Central memory CD4-positive, alpha-beta T cell (primary cell): ENCODE results near the gene TMEM9.
A peak's percentile ranks its signal among the peaks of the same experiment; 100 is the strongest.
"Not testable (repeated sequence)": the region's sequence is repeated elsewhere in the genome, so short reads cannot be mapped to it uniquely, and the experiment has no call there.

Source experiments
- DNase-seq: peaks from one replicate; pipeline ENCODE4 v3.0.0; 2022

The TMEM9 gene

DNA sequence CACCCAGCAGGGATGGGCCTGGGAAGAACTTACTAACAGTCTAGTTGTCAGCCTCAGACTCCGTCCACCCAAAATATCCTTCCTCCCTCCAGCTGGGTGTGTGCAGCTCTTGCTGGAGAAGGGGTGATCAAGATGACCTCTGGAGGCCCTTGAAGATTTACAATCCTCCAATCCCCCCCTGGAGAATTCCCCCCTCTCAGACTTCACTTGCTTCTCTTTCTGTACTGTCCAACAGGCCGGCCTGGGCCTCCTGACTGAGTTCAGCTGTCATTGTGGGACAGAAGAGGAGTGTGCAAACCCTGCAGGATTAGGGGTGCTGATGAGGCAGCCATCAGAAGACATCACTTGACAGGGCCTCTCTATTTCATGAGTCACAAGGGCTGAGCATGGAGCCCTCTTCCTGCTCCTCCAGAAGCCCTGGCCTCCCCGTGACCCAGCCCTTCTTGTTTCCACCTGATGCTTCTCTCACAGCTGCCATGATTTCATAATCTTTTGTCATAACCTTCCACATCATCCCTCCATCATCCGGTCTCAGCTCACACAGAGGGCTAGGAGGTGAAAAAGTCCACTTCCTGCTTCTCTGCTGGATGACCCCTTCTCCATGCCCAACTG is 18.8 kb upstream of the TMEM9 start:
- DNase-seq = no peak

DNA sequence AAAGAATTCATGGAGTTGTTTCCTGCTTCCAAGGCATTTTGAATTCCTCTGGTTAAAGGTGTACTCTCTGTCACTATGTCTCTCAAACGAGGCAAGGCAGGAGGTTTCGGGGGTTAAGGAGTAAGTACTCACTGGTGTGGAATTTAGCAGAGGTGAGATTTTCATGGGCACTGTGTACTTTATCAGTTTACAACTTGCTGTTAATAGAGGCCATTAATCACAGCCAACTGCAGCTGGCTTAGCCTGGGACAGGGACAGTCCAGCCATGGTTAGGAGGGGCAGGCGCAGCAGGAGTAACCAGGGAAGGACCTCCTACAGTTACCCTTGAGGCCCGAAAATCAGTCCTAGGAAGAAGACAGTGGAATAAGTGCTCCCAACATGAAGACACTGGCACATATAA is 18.1 kb upstream of the TMEM9 start:
- DNase-seq = no peak

DNA sequence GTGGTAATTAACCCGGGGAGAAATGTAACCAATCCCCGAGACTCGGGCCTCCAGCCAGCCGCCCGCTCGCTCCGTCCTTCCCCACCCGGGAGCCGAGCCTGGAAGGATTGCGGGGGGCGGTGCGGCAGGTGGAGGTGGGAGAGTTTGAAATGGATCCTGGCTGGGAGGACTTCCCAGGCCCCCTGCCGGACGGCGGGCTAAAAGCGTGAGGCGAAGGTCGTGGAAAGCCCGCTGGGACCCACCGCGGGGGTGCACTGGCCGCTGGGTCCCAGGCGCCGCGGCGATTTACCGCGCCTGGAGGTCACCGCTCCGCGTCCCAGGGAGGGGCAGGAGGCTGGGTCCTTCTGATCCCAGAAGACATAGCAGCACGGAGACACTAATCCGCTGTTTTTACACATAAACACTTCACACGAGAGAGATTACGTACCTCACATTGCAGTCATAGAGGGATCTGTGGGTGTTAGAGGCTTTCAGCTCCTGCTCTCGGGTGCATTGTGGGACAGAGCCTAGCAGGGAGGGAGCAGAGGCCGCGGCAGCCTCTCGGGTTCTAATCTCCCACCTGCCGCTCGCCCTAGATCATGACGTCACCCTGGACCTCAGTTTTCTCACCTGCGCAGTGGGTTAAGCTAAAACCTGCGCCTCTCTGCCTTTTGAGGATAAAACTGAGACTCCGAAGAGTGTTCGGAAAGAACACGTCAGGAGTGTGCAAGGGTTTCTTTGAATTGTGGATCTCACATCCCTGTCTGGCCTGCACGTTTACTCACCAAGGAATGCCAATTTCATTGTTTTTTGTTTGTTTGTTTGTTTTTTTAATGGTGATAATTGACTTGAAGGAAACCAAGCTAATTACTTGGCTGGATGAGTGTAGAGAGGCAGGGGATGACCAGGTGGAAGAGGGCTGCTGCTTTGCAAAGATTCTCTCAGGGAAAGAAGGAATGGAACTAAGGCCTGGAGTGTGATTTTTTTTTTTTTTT is 17.1 kb upstream of the TMEM9 start:
- peak; percentile 13 for DNase-seq

DNA sequence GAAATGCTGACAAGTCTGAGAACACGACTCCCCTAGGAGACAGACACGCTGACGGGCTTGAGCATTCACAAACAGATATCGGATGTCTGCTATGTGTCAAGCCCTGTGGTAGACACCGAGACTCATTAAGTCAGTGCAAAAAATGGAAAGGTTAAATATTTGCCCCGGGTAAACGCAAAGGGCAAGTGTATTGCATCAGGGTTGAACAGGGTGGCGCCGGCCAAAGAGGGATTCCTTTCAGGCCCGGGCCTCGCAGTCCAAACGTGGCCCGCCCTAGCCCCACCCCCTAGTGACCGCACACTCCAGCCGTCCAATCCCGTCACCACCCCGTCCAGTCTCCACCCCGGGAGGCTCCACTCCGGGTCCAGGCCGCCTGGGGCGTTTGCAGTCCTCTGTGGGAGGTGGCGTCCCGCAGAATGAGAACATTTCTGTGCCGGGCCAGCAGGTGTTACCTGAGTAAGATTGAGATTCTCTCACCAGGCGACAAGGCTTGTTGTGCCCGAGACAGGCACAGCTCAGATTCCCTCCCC is 16.3 kb upstream of the TMEM9 start:
- peak; percentile 58 for DNase-seq

DNA sequence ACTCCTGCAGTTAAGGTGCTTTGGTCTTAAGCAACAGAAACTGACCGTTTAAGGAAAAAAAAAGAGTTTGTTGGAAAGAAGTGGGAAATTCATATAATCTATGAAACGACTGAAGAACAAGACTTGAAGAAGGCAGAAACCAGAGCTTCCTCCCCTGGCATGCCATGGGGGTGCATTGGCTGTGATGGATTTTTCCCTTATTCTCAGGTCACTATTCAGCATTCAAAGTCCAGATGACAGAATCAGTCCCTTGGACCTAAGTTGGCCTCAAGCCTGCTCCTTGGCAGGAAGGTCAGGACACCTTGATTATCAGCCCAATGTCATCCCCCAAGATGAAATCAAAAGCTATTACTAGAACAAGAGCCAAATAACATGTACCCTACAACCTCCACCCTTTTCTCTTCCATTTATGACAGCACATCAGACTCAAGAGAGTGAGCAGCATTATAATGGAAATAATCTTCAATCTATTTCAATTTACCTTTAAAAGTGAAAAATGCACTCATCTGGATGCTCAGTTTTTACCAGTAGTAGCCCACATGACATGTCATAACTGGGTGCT is 15.8 kb upstream of the TMEM9 start:
- DNase-seq = no peak

DNA sequence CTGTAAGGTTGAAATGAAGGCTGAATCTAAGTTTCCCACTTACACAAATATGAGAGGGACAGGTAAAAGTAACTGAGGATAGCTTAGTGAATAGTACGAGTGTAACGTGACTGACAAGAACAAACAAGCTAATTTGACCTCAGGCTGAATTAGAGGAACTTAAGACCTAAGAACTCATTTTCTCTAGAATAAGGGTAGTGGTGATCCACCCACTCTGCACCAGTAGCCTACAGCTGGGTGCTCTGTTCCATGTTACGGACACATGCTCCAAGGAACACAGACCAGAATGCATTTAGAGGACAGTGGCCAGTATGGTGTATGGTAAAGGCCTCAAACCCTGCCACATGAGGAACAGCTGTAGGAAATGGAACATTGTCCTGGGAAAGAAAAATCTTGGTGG is 14.9 kb upstream of the TMEM9 start:
- no peak for DNase-seq

DNA sequence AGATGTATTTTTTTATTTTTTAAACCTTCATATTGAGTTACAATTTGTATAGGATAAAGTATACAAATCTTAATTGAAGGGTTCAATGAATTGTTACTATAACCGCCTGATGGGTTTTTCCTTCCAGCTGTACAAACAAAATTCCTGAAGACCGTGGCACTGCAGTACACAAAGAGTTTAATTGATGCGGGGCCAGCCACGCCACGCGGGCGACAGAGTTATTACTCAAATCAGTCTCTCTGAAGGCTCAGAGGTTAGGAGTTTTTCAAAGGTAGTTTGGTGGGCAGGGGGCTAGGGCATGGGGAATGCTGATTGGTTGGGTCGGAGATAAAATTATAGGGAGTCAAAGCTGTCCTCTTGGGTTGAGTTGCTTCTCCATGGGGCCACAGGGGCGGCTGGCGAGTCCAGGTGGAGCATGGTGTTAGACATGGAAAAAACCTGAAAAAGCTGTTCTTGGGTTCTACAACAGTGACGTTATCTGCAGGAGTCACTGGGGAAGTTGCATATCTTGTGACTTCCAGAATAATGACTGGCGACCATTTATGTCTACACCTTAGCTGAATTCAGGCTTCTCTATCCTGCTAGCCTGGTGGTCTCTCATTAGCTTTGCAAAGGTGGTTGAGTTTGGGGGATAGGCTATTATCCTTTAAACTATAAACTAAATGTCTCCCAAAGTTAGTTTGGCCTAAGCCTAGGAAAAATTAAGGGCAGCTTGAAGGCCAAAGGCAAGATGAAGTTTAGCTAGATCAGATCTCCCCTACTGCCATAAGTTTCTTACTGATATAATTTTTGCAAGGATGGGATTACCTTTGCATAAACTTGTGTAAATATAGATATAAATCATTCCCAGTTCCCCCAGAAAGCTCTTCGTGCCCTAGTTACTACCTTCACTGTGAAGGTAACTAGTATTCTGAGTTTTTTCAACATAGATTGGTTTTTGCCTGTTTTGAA is 13.0 kb upstream of the TMEM9 start:
- DNase-seq = no peak

DNA sequence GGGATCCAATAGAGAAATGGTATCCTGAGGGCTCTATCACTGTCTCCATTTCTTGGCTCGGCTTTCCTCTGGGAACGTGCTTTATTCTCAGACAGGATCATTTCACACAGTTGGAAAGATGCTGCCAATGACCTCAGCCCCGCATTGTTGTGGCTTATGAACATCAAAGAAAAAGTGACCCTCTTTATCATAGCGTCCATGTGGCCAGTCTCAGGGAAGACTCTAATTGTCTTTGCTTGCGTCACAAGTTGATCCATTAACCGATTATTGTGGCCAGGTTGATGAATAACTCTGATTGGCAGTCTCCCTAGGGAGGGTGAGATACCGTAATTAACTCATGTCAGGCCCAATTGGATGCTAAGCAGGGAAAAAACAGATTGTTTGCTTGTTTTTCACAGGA is 10.4 kb upstream of the TMEM9 start:
- no peak for DNase-seq

DNA sequence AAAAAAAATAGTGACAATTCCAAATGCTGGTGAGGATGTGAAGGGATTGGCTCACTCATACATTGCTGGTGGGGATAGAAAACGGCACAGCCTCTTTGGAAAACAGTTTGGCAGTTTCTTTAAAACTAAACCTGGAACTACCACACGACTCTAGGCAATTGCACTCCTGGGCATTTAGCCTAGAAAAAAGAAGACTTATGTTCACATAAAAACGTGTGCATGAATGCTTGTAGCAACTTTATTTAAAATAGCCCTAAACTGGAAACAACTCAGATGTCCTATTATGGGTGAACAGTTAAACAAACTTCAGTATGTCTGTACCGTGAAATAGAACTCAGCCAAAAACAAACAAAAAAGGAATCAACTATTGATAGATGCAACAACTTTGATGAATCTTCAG is 9.4 kb upstream of the TMEM9 start:
- no peak for DNase-seq

DNA sequence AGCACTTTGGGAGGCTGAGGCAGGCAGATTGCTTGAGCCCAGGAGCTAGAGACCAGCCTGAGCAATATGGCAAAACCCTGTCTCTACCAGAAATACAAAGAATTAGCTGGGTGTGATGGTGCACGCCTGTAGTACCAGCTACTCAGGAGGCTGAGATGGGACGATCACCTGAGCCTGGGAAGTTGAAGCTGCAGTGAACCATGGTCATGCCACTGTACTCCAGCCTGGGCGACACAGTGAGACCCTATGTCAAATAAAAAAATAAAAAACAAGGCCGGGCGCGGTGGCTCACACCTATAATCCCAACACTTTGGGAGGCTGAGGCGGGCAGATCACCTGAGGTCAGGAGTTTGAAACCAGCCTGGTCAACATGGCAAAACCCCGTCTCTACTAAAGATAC is 8.8 kb upstream of the TMEM9 start:
- DNase-seq = not testable (repeated sequence)

DNA sequence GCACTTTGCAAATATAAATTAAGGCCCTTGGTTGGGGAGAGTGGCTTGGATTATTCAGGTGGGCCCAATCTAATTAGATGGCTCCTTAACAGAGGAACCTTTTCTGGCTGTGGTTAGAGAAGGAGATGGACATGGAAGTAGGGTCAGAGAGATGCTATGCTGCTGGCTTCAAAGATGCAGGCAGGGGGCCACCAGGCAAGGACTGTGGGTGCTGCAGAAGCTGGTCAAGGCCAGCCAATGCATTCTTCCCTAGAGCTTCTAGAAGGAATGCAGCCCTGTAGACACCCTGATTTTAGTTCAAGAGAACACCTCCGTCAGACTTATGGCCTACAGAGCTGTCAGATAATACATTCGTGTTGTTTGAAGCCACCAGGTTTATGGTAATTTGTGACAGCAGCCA is 3.7 kb upstream of the TMEM9 start:
- DNase-seq = no peak

DNA sequence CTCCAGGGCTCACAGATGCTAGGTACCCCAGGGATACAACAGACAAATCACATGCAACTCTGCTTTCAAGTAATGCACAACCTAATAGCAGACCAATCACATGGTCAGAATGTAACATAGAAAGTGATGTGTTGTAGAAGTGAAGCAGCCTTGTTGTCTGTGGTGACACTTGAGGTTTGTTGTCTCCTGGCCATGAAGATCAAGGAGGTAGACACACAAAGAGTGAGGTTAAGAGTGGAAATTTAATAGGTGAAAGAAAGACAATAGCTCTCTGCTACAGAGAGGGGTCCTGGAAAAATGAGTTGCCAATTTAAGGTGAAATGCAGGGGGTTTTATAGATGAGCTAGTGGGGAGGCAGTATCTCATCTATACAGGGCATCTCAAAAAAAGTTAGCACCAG is 2.5 kb upstream of the TMEM9 start:
- DNase-seq = no peak

DNA sequence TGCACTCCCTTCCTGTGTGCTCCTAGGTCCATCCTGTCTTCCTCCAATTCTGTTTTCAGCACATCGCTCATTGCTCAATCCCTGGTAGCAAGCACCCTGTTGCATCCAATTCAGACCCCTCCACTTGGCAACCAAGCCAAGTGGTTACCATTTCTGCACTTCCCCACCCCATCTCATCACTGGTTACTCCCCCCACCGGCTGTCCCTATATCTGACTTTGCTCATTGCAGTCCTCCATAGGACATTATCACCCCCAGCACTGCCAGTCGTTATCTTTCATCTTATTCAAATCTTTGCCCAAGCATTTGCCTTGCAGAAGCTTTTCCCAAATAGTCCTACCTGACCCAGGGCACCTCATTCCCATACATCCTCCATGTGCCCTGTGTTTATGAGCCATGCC is 2.1 kb upstream of the TMEM9 start:
- no peak for DNase-seq

DNA sequence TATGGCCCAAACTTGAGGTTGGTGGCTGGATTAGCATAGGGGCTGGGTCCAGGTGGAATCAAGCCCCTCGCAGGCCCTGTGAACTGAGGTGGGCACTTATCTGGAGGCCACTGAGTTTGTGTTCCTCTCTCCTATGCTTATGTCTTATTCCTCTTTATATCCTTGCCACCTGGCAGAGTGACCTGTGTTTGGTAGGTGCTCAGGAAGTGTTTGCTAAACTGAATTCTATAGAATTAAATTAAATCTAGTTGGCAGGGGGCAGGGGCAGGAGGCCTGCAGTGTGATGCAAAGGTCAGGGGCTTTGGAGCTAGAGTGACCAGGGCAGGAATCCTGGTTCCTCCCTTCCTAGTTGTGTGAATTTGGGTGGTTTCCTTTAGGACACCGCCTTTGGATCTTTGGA is 1.1 kb upstream of the TMEM9 start:
- DNase-seq = no peak

DNA sequence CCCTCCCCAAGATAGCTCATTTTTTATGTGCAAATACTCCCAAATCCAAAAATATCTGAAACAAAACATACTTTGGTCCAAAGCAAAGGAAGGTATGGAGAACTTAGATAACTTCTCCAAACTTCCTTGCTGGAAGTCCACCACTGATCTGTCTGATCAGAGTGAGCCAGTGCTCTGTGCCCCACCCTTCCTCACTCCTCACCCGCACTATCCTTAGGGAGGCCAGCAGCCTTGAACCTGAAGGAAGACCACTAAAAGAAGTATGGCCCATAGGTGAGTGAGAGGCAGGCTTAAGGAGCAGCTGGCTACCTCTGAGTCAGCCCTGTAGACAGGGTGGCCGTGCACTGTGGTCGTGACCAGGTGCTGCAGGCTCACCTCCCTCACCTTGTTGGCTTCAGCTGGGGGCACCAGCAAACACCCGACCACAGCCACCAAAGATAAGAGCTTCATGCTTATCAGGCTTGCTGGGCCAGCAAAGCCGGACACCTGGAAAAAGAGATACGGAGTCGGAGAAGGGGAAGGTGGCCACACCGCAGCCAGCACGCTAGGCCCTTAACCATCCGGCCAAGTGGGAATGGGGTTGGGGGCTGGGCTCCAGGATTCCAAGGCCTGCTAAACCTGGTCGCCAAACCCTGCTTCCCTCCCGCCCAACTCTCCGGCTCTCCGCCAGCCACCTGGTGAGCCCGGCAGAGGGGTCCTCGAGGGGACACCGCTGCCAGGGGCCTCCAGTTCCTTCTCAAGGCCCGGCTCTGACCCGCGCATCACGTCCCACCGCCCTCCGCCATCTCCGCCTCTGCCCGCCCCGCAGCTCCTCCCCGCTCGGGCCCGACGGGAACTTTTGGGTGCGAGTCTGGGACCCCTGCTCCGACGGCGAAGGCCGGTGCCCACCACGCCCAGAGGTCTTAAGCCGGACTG is 543 bp downstream of the TMEM9 start:
- no peak for DNase-seq

DNA sequence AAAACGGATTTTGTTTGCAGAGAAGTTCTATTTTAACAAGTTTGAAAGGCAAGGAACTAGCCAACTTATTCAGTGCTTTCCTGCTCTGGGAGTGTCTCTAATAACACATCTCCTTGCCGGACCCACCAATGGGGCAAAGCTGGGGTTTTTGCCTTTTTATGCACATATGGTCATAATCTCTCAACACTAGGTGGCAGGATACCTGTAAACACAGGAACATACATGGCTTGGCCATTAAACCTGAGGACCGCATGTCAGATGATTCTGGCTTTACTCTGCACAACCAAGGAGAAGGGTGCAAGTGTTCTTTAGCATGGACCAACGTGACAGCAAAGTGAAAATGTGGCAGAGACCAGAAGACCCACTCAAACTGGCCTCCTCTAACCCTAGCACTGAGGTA is 4.9 kb downstream of the TMEM9 start:
- no peak for DNase-seq

DNA sequence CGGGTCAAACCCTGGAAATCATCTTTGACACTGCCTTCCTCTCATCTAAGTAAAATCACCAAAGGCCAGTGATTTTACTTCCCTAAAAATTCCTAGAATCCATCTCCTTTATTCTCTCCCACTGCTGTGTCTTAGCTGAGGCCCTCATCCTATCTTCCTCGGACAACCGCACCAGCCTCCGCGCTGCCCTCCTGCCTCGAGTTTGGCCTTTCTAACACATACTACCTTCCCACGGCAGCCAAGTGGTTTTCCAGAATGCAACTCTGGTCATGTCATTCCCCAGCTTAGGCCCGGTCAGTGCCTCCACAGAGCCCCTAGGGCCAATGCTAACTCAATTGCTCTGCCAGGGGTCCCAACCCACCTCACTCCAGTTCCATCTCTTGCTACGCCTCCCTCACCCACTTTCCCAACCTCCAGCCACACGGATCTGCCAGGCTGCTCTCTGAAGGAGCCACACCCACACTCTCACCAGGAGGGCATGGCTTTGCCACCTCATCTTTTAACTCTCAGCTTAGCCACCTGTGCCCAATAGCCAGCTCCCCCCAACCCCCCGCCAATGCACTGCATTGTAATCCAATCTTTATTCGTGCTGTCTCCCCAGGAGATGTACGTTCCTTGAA is 6.8 kb downstream of the TMEM9 start:
- no peak for DNase-seq

DNA sequence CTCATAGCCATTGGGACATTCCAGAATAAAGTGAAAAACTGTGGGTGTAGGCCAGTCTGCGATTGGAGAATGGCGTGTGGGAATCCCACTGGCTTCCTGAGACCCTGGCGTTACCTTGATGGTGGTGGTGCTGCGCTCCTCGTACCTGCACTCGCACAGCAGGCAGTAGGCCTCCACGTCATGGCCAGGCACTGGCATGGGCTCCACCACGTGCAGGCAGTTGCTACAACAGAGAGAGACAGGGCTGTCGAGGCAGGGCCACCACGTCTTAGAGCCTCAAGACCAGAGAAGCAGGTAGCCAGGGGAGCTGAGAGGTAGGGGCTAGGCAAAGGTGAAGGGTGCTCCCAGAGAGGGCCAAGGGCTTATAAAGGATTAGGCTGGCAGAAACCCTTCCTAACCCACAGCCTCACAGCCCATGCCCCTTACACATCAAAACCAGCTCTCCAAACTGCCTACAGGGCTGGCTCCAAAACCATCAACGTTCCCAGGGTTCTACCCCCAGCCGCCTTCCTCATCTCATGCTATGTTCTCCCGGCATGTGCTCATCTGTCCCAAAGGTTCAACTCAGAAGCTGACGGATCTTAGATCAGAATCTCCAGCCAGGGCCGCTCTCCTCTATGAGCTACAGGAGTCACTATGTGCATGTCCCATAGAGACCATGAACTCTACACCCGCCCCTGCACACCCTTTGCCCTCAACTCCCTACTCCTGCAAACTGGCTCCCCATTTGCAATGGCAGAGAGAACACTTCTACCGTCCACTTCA is 7.5 kb downstream of the TMEM9 start:
- DNase-seq = no peak

DNA sequence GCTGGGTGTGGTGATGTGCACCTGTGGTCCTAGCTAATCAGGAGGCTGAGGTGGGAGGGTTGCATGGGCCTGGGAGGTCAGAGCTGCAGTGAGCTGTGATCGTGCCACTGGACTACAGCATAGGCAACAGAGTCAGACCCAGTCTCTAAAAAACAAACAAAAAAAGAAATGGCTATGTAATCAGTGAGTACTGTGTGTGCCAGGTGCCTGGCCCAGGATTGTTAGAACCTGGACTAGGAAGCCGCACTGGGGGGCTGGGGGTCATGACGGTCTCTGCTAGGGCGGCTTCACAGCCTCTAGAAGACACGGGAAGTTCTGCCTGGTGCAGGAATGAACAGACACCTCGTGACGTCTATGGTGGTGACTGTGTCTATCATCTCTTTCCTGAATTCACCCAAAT is 8.5 kb downstream of the TMEM9 start:
- no peak for DNase-seq

DNA sequence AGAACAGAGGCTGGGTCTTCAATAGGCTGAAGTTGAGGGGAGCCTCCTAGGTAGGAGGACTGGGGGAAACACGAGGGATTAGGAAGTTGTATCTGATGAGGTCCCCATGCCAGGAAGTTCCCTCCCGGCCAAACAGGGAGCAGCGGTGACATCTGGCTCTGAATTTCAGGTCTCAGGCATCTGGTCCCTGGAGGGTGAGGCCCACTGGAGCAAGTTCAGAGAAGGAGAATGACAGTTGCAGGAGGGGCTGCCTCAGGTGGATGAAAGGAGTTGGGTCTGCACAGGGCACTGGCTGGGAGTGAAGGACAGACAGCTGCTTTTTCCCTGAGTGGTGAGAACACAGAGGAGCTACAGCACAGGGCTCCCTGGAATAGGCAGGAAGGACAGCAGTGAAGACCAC is 9.1 kb downstream of the TMEM9 start:
- DNase-seq = no peak
